A549 (cell line): Measurements from ENCODE around the gene COL5A1. TPM values are rescaled to one million over a fixed set of nuclear protein-coding genes. Genes with fewer than 3 reads are reported as not detected.

Experiments used
- ATAC-seq, 2 experiments: fragments of 200-7000 bp in 1 of 2; fragments of >200 bp in 1 of 2; cut with Nextera tagmentation in 1 of 2; cut with Tn5 transposase in 1 of 2; 3 replicates each; pipeline versions ENCODE4 v1.8.0 to v1.9.1; 2018 to 2020; ENCODE audit warnings: mild to moderate bottlenecking in 1 of 2, moderate library complexity in 1 of 2
- CTCF ChIA-PET: fragments of 300-600 bp; sonication (Branson Sonifier 250); formaldehyde crosslinking; extraction: SDS; loops from one replicate; lab custom pipeline; 2021; ENCODE audit warnings: antibody characterized with exemption, inconsistent platforms; lab: Yijun Ruan, JAX
- POLR2A ChIA-PET: fragments of 350-600 bp; formaldehyde crosslinking; extraction: SDS; loops from one replicate; lab custom pipeline; 2021; ENCODE audit warnings: antibody characterized with exemption, inconsistent platforms; lab: Yijun Ruan, JAX
- DNase-seq, 2 experiments: peaks; one replicate each; pipeline versions ENCODE4 v3.0.0 to v3.0.0-alpha.2; 2011 to 2016; ENCODE audit warnings: low read depth in 1 of 2, low spot score in 1 of 2
- FAIRE-seq: peaks from 2 replicates; lab custom pipeline; 2011; peaks lifted over from hg19 to GRCh38; lab: Jason Lieb, UNC
- H3K27ac ChIP-seq, 2 experiments: fragments of >200 bp; sonication (Bioruptor Twin); formaldehyde crosslinking; 3 replicates each; pipeline ENCODE4 v1.5.1; 2016 to 2017
- H3K4me1 ChIP-seq: fragments of >200 bp; sonication (Bioruptor Twin); formaldehyde crosslinking; 3 replicates; pipeline ENCODE4 v1.6.1; 2016
- H3K4me2 ChIP-seq: fragments of >200 bp; sonication (Bioruptor Twin); formaldehyde crosslinking; 3 replicates; pipeline ENCODE4 v1.6.1; 2016
- H3K4me3 ChIP-seq: fragments of >200 bp; sonication (Bioruptor Twin); formaldehyde crosslinking; 3 replicates; pipeline ENCODE4 v1.5.1; 2016
- H3K9me3 ChIP-seq: fragments of >200 bp; sonication (Bioruptor Twin); formaldehyde crosslinking; 3 replicates; pipeline ENCODE4 v1.6.1; 2016
- BCL3 ChIP-seq: fragments of >200 bp; sonication (Bioruptor Twin); formaldehyde crosslinking; IDR thresholded peaks from 3 replicates; pipeline ENCODE4 v1.6.1; 2016
- BHLHE40 ChIP-seq: IDR thresholded peaks from 2 replicates; pipeline ENCODE4 v1.6.1; 2012; ENCODE audit warnings: low read depth, low read length, inconsistent platforms
- CEBPB ChIP-seq, 2 experiments: fragments of >200 bp in 1 of 2; sonication (Bioruptor Twin) in 1 of 2; formaldehyde crosslinking in 1 of 2; IDR thresholded peaks; 2 replicates each; pipeline ENCODE4 v1.6.1; 2012 to 2016
- EHF ChIP-seq: fragments of 250-450 bp; sonication (Bioruptor Pico); IDR thresholded peaks from 2 replicates; pipeline ENCODE4 v1.5.0; 2020; ENCODE audit warnings: mild to moderate bottlenecking
- EP300 ChIP-seq, 2 experiments: fragments of >200 bp; sonication (Bioruptor Twin); formaldehyde crosslinking; IDR thresholded peaks; 2 replicates in 1 of 2; 3 replicates in 1 of 2; pipeline ENCODE4 v1.6.1; 2016 to 2017
- ESRRA ChIP-seq: fragments of 150-350 bp; IDR thresholded peaks from 2 replicates; pipeline ENCODE4 v1.6.1; 2014; ENCODE audit warnings: mild to moderate bottlenecking, low read length, borderline replicate concordance
- FOSL2 ChIP-seq, 2 experiments: fragments of 450-650 bp in 1 of 2; fragments of >200 bp in 1 of 2; sonication (Bioruptor Twin) in 1 of 2; formaldehyde crosslinking; IDR thresholded peaks; 2 replicates each; pipeline versions ENCODE4 v1.5.0 to v1.6.1; 2016 to 2020; ENCODE audit warnings: mild to moderate bottlenecking in 1 of 2, moderate library complexity in 1 of 2
- FOXS1 ChIP-seq: fragments of 250-450 bp; sonication (Bioruptor Pico); IDR thresholded peaks from 2 replicates; pipeline ENCODE4 v1.5.0; 2020; ENCODE audit warnings: mild to moderate bottlenecking, moderate library complexity
- GATA3 ChIP-seq: IDR thresholded peaks from 2 replicates; pipeline ENCODE4 v1.6.1; 2012; ENCODE audit warnings: borderline replicate concordance
- HDAC2 ChIP-seq: fragments of 200-600 bp; sonication (generic); IDR thresholded peaks from 2 replicates; pipeline ENCODE4 v1.6.1; 2016
- HES2 ChIP-seq: fragments of >200 bp; sonication (Bioruptor Twin); formaldehyde crosslinking; IDR thresholded peaks from 2 replicates; pipeline ENCODE4 v1.6.1; 2016
- HMGXB4 ChIP-seq: fragments of 250-450 bp; sonication (Bioruptor Pico); IDR thresholded peaks from 2 replicates; pipeline ENCODE4 v1.5.0; 2021; ENCODE audit warnings: mild to moderate bottlenecking, moderate library complexity, borderline replicate concordance
- JUN ChIP-seq, 2 experiments: fragments of >200 bp; sonication (Bioruptor Twin); formaldehyde crosslinking; IDR thresholded peaks; 2 replicates in 1 of 2; 3 replicates in 1 of 2; pipeline ENCODE4 v1.6.1; 2016 to 2017
- JUNB ChIP-seq: fragments of >200 bp; sonication (Bioruptor Twin); formaldehyde crosslinking; IDR thresholded peaks from 2 replicates; pipeline ENCODE4 v1.6.1; 2016
- MAX ChIP-seq: IDR thresholded peaks from 2 replicates; pipeline ENCODE4 v1.6.1; 2012
- MYC ChIP-seq: IDR thresholded peaks from 2 replicates; pipeline ENCODE4 v1.6.1; 2012; ENCODE audit warnings: mild to moderate bottlenecking, inconsistent platforms, low read length, improper control_type of control experiment, borderline replicate concordance
- NFE2L2 ChIP-seq: fragments of 150-350 bp; conservative IDR thresholded peaks from 2 replicates; pipeline ENCODE4 v1.6.1; 2014; ENCODE audit warnings: low read length
- PHF8 ChIP-seq: fragments of 200-600 bp; sonication (generic); IDR thresholded peaks from 2 replicates; pipeline ENCODE4 v1.6.1; 2016; ENCODE audit warnings: low read depth, mild to moderate bottlenecking, antibody characterized with exemption, moderate library complexity, borderline replicate concordance
- POLR2AphosphoS2 ChIP-seq: conservative IDR thresholded peaks from 2 replicates; pipeline ENCODE4 v1.6.1; 2012; ENCODE audit warnings: low read length, improper control_type of control experiment, inconsistent platforms
- RARB ChIP-seq: fragments of 250-450 bp; sonication (Bioruptor Pico); IDR thresholded peaks from 2 replicates; pipeline ENCODE4 v1.8.0; 2021; ENCODE audit warnings: mild to moderate bottlenecking, moderate library complexity
- RCOR1 ChIP-seq: fragments of 150-350 bp; IDR thresholded peaks from 2 replicates; pipeline ENCODE4 v1.6.1; 2014; ENCODE audit warnings: antibody characterized with exemption, low read length, low read depth
- RFX5 ChIP-seq: fragments of 450-650 bp; IDR thresholded peaks from 2 replicates; pipeline ENCODE4 v1.7.1; 2014; ENCODE audit warnings: antibody characterized with exemption, mild to moderate bottlenecking, moderate library complexity
- RNF2 ChIP-seq: fragments of 200-600 bp; sonication (generic); IDR thresholded peaks from 2 replicates; pipeline ENCODE4 v1.6.1; 2016; ENCODE audit warnings: low read depth, mild to moderate bottlenecking, antibody characterized with exemption, moderate library complexity, borderline replicate concordance
- SREBF2 ChIP-seq: fragments of 450-650 bp; IDR thresholded peaks from 2 replicates; pipeline ENCODE4 v1.6.1; 2014; ENCODE audit warnings: mild to moderate bottlenecking, moderate library complexity
- TFCP2L1 ChIP-seq: fragments of 250-450 bp; sonication (Bioruptor Pico); IDR thresholded peaks from 2 replicates; pipeline ENCODE4 v1.5.0; 2021; ENCODE audit warnings: mild to moderate bottlenecking
- ZNF302 ChIP-seq: fragments of 250-450 bp; sonication (Bioruptor Pico); IDR thresholded peaks from 2 replicates; pipeline ENCODE4 v1.9.0; 2021; ENCODE audit warnings: inconsistent platforms, mild to moderate bottlenecking, moderate library complexity
- ZSCAN20 ChIP-seq: fragments of 250-450 bp; sonication (Bioruptor Pico); IDR thresholded peaks from 2 replicates; pipeline ENCODE4 v1.8.0; 2022; ENCODE audit warnings: mild to moderate bottlenecking, moderate library complexity
- WGBS: methylation state at CpG from one replicate; pipeline ENCODE4 v1.1.6; 2017; ENCODE audit errors: missing lambda C conversion rate; 5-methylcytosine and 5-hydroxymethylcytosine counted together
- polyA plus RNA-seq, 4 experiments: library from polyadenylated mRNA; depleted of rRNA in 3 of 4; stranded (reverse); fragments of >200 nt; fragmentation: RNase III in 1 of 4; extraction: RNeasy Plus Mini Kit Qiagen cat#74134 plus additional on column Dnase treatment in 1 of 4; gene quantifications; 2 replicates in 3 of 4; 3 replicates in 1 of 4; pipeline ENCODE4 v1.2.3, GENCODE V29; 2011 to 2017

The COL5A1 gene
- polyA plus RNA-seq, 2 of the 4 experiments (the other 2 are of a cell fraction), result 16.1 to 67.5 TPM

- H3K9me3 ChIP-seq, result no peaks in the 10 kb centered on the region
- TF ChIP-seq ZSCAN20, result no peak
- TF ChIP-seq HMGXB4 (CRISPR knock-in tag), result no peak
- no peak for TF ChIP-seq NFE2L2
- no peak for TF ChIP-seq PHF8
- no peak for TF ChIP-seq RARB (CRISPR knock-in tag)
- no peak for TF ChIP-seq ESRRA
- TF ChIP-seq JUNB, result no peak
- TF ChIP-seq MAX, result no peak
- no peak for TF ChIP-seq HES2
- no peak for TF ChIP-seq FOSL2 (IDR thresholded peaks at IDR 0.05)
- no peak for TF ChIP-seq FOSL2 (CRISPR knock-in tag; IDR thresholded peaks at IDR 0.05)
- no peak for TF ChIP-seq TFCP2L1 (CRISPR knock-in tag)
- TF ChIP-seq EHF, result no peak
- no peak for TF ChIP-seq JUN (IDR thresholded peaks at IDR 0.05)
- no peak for TF ChIP-seq POLR2AphosphoS2
- no peak for TF ChIP-seq RFX5
- no peak for TF ChIP-seq ZNF302
- TF ChIP-seq MYC, result no peak
- TF ChIP-seq, all 56 proteins: peak for 0
- FAIRE-seq (no peak), ATAC-seq (no peak), DNase-seq (no peak)
- Histone ChIP-seq H3K4me1 (no peaks in the 10 kb centered on the region), H3K4me2 (no peak overlapping the region), H3K4me3 (no peak overlapping the region), H3K27ac (no peak overlapping the region)
- WGBS, result 89% methylated on average over 20 of the region's 20 CpGs
- POLR2A ChIA-PET, result no interaction called here
- CTCF ChIA-PET, result interaction anchor here (0.6 to 2.1 kb wide), 9 partner anchors 15 to 925 kb away, joined by 3 to 6 read pairs (median 3); no protein-coding TSS in a partner anchor
Observed at GRCh38 chr9:134717056-134717455, 75.5 kb downstream of the COL5A1 start.

- Histone ChIP-seq H3K9me3 (no peaks in the 10 kb centered on the region), H3K27ac (no peak overlapping the region), H3K4me1 (no peaks in the 10 kb centered on the region), H3K4me2 (no peak overlapping the region), H3K4me3 (no peak overlapping the region)
- FAIRE-seq, result no peak
- DNase-seq, result no peak
- TF ChIP-seq BCL3 (no peak), FOSL2 (IDR thresholded peaks at IDR 0.05) (no peak), FOSL2 (CRISPR knock-in tag; IDR thresholded peaks at IDR 0.05) (no peak), BHLHE40 (no peak), CEBPB (IDR thresholded peaks at IDR 0.05) (no peak), RNF2 (no peak), RCOR1 (no peak), POLR2AphosphoS2 (no peak), FOXS1 (CRISPR knock-in tag) (no peak), EP300 (IDR thresholded peaks at IDR 0.05) (no peak), EHF (no peak), GATA3 (no peak), TFCP2L1 (CRISPR knock-in tag) (no peak), SREBF2 (no peak), RARB (CRISPR knock-in tag) (no peak), NFE2L2 (no peak), HDAC2 (no peak)
- ATAC-seq, result no peak
- ChIA-PET POLR2A (no interaction called here), CTCF (interaction anchor here (0.6 to 2.1 kb wide), 6 partner anchors 16 to 47 kb away, joined by 3 to 6 read pairs (median 3); no protein-coding TSS in a partner anchor)
- 86% methylated on average over 24 of the region's 24 CpGs for WGBS
Observed at GRCh38 chr9:134717924-134718645, 76.5 kb downstream of the COL5A1 start.
